ENCODE results near the gene BRCA1.
A peak's percentile ranks its signal among the peaks of the same experiment; 100 is the strongest.
"Not testable (repeated sequence)": the region's sequence is repeated elsewhere in the genome, so short reads cannot be mapped to it uniquely, and the experiment has no call there.

BRCA1 gene

GRCh38 chr17:43003542-43004172 lies 121.5 kb downstream of the BRCA1 start:
- no peak for DNase-seq (ENCODE audit: low spot score)

- DNase-seq (ENCODE audit: low spot score), result not testable (repeated sequence)
Measured at GRCh38 chr17:43000894-43001293, 124.3 kb downstream of the BRCA1 start.

- no peak for DNase-seq (ENCODE audit: low spot score)
Measured at GRCh38 chr17:42999003-42999525, 126.1 kb downstream of the BRCA1 start.

- peak; percentile 99 for DNase-seq (ENCODE audit: low spot score)
Measured at GRCh38 chr17:42997984-42998938, 126.9 kb downstream of the BRCA1 start, which contains the start of gene RPL27. RPL27 (plus strand) TSS chr17:42998419; CDS start chr17:42998751, 332 bp downstream.

GRCh38 chr17:42997390-42997983 lies 127.7 kb downstream of the BRCA1 start:
- DNase-seq (ENCODE audit: low spot score), result no peak

Data from kidney capillary endothelial cell (primary cell).